GM12864 (cell line): ENCODE data around the gene SPOUT1.
A peak's percentile ranks its signal among the peaks of the same experiment; 100 is the strongest.

Source experiments
- DNase-seq: peaks from one replicate; pipeline ENCODE4 v3.0.0-alpha.2; 2011; ENCODE audit warnings: low read depth
- H3K4me3 ChIP-seq: 2 replicates; pipeline ENCODE4 v1.5.1; 2011; ENCODE audit warnings: mild to moderate bottlenecking, low read depth, low read length, control low read depth
- CTCF ChIP-seq: IDR thresholded peaks from 2 replicates; pipeline ENCODE4 v1.5.1; 2011; ENCODE audit warnings: low read depth, mild to moderate bottlenecking, moderate library complexity, low read length, control low read depth, inconsistent platforms; ENCODE audit errors: missing control alignments

Gene SPOUT1

GRCh38 chr9:128822407-128823042, 7.1 kb downstream of the SPOUT1 start:
- no peak for TF ChIP-seq CTCF
- DNase-seq, result no peak
- no peak overlapping the region for H3K4me3 ChIP-seq

- no peak overlapping the region for H3K4me3 ChIP-seq
- TF ChIP-seq CTCF, result no peak
- no peak for DNase-seq
Measured at GRCh38 chr9:128821584-128822406, 7.8 kb downstream of the SPOUT1 start.

- no peak overlapping the region for H3K4me3 ChIP-seq
- DNase-seq, result no peak
- TF ChIP-seq CTCF, result no peak
Measured at GRCh38 chr9:128820665-128821583, 8.7 kb downstream of the SPOUT1 start.

- DNase-seq, result no peak
- no peak for TF ChIP-seq CTCF
- H3K4me3 ChIP-seq, result no peak overlapping the region
Measured at GRCh38 chr9:128819716-128820664, 9.6 kb downstream of the SPOUT1 start.

GRCh38 chr9:128818839-128819715, 10.5 kb downstream of the SPOUT1 start:
- peak overlapping the region; percentile 65 for H3K4me3 ChIP-seq
- no peak for TF ChIP-seq CTCF
- peak; percentile 15 for DNase-seq
